GM12878 (cell line): ENCODE data around the gene OTUD5. TPM values are rescaled to one million over a fixed set of nuclear protein-coding genes. Genes with fewer than 3 reads are reported as not detected.

Experiments used
- ATF2 ChIP-seq: IDR thresholded peaks from 2 replicates; pipeline ENCODE4 v1.6.1; 2012; ENCODE audit warnings: low read length, inconsistent platforms
- BRCA1 ChIP-seq: IDR thresholded peaks from 2 replicates; pipeline ENCODE4 v1.6.1; 2011; ENCODE audit warnings: low read depth, low read length, improper control_type of control experiment
- EGR1 ChIP-seq, 2 experiments: IDR thresholded peaks; 1 replicate in 1 of 2; 2 replicates in 1 of 2; pipeline ENCODE4 v1.6.1; 2011 to 2012; ENCODE audit warnings: low read depth in 2 of 2, low read length in 2 of 2, borderline replicate concordance in 1 of 2, mild to moderate bottlenecking in 1 of 2, moderate library complexity in 1 of 2
- FOXM1 ChIP-seq: IDR thresholded peaks from 2 replicates; pipeline ENCODE4 v1.6.1; 2012; ENCODE audit warnings: low read depth, mild to moderate bottlenecking, inconsistent platforms, low read length, moderate library complexity
- MTA2 ChIP-seq: fragments of 450-650 bp; IDR thresholded peaks from 2 replicates; pipeline ENCODE4 v1.6.1; 2016; ENCODE audit warnings: low read depth, mild to moderate bottlenecking, moderate library complexity
- RBBP5 ChIP-seq: fragments of 200-600 bp; sonication (generic); conservative IDR thresholded peaks from 2 replicates; pipeline ENCODE4 v1.6.1; 2016
- TAF1 ChIP-seq: IDR thresholded peaks from 2 replicates; pipeline ENCODE4 v1.6.1; 2011; ENCODE audit warnings: mild to moderate bottlenecking, low read depth, low read length, borderline replicate concordance
- TCF3 ChIP-seq: IDR thresholded peaks from 2 replicates; pipeline ENCODE4 v1.6.1; 2012; ENCODE audit warnings: low read depth, mild to moderate bottlenecking, low read length, borderline replicate concordance; ENCODE audit not compliant: insufficient read depth
- USF1 ChIP-seq: IDR thresholded peaks from 2 replicates; pipeline ENCODE4 v1.6.1; 2011; ENCODE audit warnings: borderline replicate concordance, low read depth, mild to moderate bottlenecking, moderate library complexity, mixed read lengths, low read length; ENCODE audit not compliant: insufficient read depth; ENCODE audit errors: extremely low read length
- polyA plus RNA-seq, 11 experiments: library from polyadenylated mRNA; depleted of rRNA in 4 of 11; unstranded in 6 of 11; stranded (reverse) in 5 of 11; fragments of >200 nt; fragmentation: Nextera tagmentation in 4 of 11; fragmentation: Illumina TruSeq in 1 of 11; extraction: Ambion mirVana in 4 of 11; extraction: Trizol in 1 of 11; gene quantifications; 1 replicate in 1 of 11; 2 replicates in 10 of 11; pipeline versions ENCODE4 v1.2.1 to v1.2.3, GENCODE V29; 2011 to 2016; ENCODE audit warnings: inconsistent platforms in 2 of 11, missing spikeins in 2 of 11, low read depth in 1 of 11
- total RNA-seq, 4 experiments: library from RNA; depleted of rRNA in 3 of 4; stranded (reverse); fragments of >200 nt in 3 of 4; fragmentation: Illumina TruSeq in 1 of 4; extraction: Trizol in 1 of 4; gene quantifications; 2 replicates each; pipeline versions ENCODE4 v1.2.1 to v1.2.3, GENCODE V29; 2013 to 2021
- TF ChIP-seq, protein P1 (sequence below): fragments of 450-650 bp; IDR thresholded peaks from 2 replicates; pipeline ENCODE4 v1.6.1; 2016; ENCODE audit warnings: mild to moderate bottlenecking, moderate library complexity, borderline replicate concordance
- TF ChIP-seq, protein P2 (sequence below): IDR thresholded peaks from 2 replicates; pipeline ENCODE4 v1.6.1; 2012; ENCODE audit warnings: low read depth, low read length, improper control_type of control experiment
- TF ChIP-seq, protein P3 (sequence below): fragments of 450-650 bp; formaldehyde crosslinking; IDR thresholded peaks from 2 replicates; pipeline ENCODE4 v1.5.0; 2022; ENCODE audit warnings: mild to moderate bottlenecking, missing genetic modification characterization
- TF ChIP-seq, protein P4 (sequence below): fragments of 450-650 bp; formaldehyde crosslinking; IDR thresholded peaks from 2 replicates; pipeline ENCODE4 v1.4.0; 2020; ENCODE audit warnings: mild to moderate bottlenecking, moderate library complexity

OTUD5 gene
- total and polyA plus RNA-seq, 10 of the 15 experiments (the other 5 are each of a cell fraction or from before 2014, with no cell fraction given): 2.0 to 50.3 (median 22.7) TPM

DNA sequence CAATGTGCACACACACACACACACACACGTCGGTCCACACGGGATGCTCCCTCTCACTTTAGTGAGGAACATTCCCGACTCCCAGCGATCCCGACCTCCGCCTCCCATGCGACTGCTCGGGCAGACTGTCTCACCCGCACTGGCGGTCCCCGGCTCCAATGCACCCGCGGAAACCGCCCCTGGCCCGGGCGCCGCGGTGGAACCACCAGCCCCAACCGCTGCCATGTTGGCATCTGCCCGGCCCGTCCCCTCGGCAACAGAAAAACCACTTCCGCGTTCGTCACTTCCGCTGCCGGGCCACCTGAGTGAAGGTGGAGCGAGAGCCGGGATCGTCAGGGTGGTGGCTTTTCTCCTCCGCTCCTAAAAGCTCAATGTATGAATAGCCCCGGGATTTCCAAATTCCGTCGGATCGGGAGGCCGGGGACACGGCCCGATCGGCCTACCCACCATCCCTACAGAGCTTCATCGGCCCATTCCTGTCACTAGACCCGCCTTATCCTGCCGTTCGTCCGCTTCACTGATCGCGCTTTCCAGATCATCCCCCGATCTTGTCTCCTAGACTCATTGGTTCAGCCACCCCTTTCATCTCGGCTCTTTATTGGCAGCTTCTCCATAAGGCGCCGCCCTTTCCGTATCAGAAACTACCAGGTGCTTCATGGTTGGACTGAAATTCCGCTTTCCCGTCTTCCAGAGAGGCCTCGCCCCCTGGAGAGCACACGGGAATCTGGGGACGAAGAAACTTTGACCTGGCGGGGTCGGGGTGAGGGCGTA is 45.8 kb downstream of the OTUD5 start, which contains the start of gene SLC35A2 (continued):
- TF ChIP-seq ATF2: peak; percentile 53; the same call in 1 of the 2 replicates
- TF ChIP-seq, protein P1, sequence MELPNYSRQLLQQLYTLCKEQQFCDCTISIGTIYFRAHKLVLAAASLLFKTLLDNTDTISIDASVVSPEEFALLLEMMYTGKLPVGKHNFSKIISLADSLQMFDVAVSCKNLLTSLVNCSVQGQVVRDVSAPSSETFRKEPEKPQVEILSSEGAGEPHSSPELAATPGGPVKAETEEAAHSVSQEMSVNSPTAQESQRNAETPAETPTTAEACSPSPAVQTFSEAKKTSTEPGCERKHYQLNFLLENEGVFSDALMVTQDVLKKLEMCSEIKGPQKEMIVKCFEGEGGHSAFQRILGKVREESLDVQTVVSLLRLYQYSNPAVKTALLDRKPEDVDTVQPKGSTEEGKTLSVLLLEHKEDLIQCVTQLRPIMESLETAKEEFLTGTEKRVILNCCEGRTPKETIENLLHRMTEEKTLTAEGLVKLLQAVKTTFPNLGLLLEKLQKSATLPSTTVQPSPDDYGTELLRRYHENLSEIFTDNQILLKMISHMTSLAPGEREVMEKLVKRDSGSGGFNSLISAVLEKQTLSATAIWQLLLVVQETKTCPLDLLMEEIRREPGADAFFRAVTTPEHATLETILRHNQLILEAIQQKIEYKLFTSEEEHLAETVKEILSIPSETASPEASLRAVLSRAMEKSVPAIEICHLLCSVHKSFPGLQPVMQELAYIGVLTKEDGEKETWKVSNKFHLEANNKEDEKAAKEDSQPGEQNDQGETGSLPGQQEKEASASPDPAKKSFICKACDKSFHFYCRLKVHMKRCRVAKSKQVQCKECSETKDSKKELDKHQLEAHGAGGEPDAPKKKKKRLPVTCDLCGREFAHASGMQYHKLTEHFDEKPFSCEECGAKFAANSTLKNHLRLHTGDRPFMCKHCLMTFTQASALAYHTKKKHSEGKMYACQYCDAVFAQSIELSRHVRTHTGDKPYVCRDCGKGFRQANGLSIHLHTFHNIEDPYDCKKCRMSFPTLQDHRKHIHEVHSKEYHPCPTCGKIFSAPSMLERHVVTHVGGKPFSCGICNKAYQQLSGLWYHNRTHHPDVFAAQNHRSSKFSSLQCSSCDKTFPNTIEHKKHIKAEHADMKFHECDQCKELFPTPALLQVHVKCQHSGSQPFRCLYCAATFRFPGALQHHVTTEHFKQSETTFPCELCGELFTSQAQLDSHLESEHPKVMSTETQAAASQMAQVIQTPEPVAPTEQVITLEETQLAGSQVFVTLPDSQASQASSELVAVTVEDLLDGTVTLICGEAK: peak; percentile 87
- no peak for TF ChIP-seq BRCA1
- no peak for TF ChIP-seq USF1
- TF ChIP-seq, protein P2, sequence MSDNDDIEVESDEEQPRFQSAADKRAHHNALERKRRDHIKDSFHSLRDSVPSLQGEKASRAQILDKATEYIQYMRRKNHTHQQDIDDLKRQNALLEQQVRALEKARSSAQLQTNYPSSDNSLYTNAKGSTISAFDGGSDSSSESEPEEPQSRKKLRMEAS: peak; percentile 11; the same call in 1 of the 2 replicates
- no peak for TF ChIP-seq TCF3
- TF ChIP-seq, protein P3, sequence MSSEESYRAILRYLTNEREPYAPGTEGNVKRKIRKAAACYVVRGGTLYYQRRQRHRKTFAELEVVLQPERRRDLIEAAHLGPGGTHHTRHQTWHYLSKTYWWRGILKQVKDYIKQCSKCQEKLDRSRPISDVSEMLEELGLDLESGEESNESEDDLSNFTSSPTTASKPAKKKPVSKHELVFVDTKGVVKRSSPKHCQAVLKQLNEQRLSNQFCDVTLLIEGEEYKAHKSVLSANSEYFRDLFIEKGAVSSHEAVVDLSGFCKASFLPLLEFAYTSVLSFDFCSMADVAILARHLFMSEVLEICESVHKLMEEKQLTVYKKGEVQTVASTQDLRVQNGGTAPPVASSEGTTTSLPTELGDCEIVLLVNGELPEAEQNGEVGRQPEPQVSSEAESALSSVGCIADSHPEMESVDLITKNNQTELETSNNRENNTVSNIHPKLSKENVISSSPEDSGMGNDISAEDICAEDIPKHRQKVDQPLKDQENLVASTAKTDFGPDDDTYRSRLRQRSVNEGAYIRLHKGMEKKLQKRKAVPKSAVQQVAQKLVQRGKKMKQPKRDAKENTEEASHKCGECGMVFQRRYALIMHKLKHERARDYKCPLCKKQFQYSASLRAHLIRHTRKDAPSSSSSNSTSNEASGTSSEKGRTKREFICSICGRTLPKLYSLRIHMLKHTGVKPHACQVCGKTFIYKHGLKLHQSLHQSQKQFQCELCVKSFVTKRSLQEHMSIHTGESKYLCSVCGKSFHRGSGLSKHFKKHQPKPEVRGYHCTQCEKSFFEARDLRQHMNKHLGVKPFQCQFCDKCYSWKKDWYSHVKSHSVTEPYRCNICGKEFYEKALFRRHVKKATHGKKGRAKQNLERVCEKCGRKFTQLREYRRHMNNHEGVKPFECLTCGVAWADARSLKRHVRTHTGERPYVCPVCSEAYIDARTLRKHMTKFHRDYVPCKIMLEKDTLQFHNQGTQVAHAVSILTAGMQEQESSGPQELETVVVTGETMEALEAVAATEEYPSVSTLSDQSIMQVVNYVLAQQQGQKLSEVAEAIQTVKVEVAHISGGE (CRISPR knock-in tag): no peak
- no peak for TF ChIP-seq RBBP5
- peak; percentile 3 for TF ChIP-seq FOXM1
- TF ChIP-seq MTA2: no peak
- TF ChIP-seq EGR1 (IDR thresholded peaks at IDR 0.05; ENCODE audit: borderline replicate concordance in 1 of 2, low read depth in 2 of 2, low read length in 2 of 2): no peak
- TF ChIP-seq TAF1: 0 out of 2 replicates have a peak, but pooled peaks have one; percentile 40
- TF ChIP-seq, protein P4, sequence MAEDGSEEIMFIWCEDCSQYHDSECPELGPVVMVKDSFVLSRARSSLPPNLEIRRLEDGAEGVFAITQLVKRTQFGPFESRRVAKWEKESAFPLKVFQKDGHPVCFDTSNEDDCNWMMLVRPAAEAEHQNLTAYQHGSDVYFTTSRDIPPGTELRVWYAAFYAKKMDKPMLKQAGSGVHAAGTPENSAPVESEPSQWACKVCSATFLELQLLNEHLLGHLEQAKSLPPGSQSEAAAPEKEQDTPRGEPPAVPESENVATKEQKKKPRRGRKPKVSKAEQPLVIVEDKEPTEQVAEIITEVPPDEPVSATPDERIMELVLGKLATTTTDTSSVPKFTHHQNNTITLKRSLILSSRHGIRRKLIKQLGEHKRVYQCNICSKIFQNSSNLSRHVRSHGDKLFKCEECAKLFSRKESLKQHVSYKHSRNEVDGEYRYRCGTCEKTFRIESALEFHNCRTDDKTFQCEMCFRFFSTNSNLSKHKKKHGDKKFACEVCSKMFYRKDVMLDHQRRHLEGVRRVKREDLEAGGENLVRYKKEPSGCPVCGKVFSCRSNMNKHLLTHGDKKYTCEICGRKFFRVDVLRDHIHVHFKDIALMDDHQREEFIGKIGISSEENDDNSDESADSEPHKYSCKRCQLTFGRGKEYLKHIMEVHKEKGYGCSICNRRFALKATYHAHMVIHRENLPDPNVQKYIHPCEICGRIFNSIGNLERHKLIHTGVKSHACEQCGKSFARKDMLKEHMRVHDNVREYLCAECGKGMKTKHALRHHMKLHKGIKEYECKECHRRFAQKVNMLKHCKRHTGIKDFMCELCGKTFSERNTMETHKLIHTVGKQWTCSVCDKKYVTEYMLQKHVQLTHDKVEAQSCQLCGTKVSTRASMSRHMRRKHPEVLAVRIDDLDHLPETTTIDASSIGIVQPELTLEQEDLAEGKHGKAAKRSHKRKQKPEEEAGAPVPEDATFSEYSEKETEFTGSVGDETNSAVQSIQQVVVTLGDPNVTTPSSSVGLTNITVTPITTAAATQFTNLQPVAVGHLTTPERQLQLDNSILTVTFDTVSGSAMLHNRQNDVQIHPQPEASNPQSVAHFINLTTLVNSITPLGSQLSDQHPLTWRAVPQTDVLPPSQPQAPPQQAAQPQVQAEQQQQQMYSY: 0 out of 2 replicates have a peak, but pooled peaks have one; percentile 56
